SH-SY5Y (cell line): ENCODE results near the gene COLEC11.

Source experiments
- GATA2 ChIP-seq: IDR thresholded peaks from 2 replicates; pipeline ENCODE4 v1.6.1; 2011; ENCODE audit warnings: mild to moderate bottlenecking, low read depth, low read length
- GATA3 ChIP-seq: IDR thresholded peaks from 2 replicates; pipeline ENCODE4 v1.6.1; 2011; ENCODE audit warnings: low read depth, mild to moderate bottlenecking, low read length, moderate library complexity

DNA sequence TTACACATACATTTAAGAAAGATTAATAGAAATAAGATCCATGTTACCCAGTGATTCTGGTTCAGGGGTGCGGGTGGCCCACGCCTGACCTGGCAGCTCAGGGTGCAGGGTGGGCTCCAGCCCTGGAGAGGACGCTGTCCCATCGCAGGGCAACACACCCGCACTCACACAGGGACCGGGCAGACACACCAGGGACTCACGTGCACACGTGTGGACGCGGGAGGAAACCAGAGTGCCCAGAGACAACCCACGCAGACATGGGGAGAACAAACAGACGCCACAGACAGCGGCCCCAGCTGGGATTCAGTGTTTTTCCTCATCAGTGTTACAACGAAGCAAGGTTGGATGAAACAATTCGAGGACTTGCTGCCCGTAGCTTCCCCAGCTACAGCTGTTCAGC lies 54.7 kb downstream of the COLEC11 start:
- TF ChIP-seq GATA2 (no peak), GATA3 (no peak)
